ENCODE data around the gene IRS1. TPM values are rescaled to one million over a fixed set of nuclear protein-coding genes. Genes with fewer than 3 reads are reported as not detected.

IRS1 gene
- total RNA-seq, 1 experiment from 2014 or later = 20.9 TPM

DNA sequence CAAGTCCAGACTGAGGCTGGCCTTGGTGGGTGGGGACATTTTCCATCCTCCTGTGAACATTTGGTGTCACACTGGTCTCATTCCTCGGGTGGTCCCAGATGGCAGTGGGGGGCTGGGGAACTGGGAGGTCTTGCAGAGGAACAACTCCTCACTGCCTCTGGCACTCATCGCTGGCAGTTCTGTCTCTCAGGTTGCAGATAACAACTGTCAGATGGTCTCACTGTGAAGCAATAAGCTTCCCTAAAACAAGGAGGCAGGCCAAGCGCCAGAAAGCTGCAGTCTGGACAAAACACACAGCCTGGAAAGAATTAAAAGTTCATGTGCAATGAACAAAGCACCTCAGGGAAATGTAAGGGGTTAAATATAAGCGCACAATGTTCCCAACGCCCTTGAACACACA is 78.1 kb downstream of the IRS1 start:
- Histone ChIP-seq H3K27ac (no peak overlapping the region), H3K36me3 (no peaks in the 10 kb centered on the region), H3K4me3 (no peak overlapping the region), H3K4me1 (peaks cover 4% of the 10 kb centered on the region), H3K9me3 (replicated peaks) (no peaks in the 10 kb centered on the region), H3K27me3 (no peaks in the 10 kb centered on the region)
- DNase-seq = peak in 1 of 2 experiments; percentile 29

DNA sequence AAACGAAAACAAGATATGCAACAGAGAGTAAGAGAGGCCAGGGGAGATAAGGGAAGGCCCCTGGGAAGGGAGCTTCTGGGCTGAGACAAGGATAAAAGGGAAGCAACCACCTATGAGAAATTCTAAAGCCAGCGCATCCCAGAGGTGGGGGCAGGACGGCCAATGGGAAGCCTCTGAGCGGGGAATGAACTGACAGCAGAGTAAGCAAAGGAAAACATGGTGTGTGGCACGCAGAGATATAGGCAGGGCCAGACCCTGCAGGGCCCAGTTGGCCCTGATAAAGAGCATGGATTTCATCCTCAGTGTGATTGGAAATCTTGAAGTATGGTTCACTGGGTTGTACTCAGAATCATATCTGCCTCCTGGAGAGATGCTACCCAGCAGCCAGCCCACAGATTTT is 78.7 kb downstream of the IRS1 start:
- H3K4me1 ChIP-seq = no peaks in the 10 kb centered on the region
- H3K4me3 ChIP-seq = no peak overlapping the region
- H3K27ac ChIP-seq = no peak overlapping the region
- no peaks in the 10 kb centered on the region for H3K27me3 ChIP-seq
- DNase-seq = no peak
- no peaks in the 10 kb centered on the region for H3K36me3 ChIP-seq
- no peaks in the 10 kb centered on the region; the same call in 1 of the 2 replicates for H3K9me3 ChIP-seq (replicated peaks)

DNA sequence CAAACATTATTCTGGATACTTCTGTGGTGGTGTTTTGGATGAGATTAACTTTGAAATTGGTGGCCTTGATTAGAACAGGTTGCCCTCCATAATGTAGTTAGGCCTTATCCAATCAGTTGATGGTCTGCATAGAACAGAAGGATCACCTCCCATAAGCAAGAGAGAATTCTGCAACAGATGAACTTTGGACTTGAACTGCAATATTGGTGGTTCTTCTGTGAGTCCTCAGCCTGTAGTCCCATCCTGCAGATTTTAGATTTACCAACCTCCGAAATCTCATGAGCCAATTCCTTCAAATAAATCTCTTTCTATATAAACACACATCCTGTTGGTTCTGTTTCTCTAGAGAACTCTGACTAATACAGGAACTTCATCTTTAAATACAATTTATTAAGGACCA is 81.9 kb downstream of the IRS1 start:
- Histone ChIP-seq H3K27me3 (no peaks in the 10 kb centered on the region), H3K36me3 (no peaks in the 10 kb centered on the region), H3K4me3 (no peak overlapping the region), H3K27ac (no peak overlapping the region), H3K4me1 (no peaks in the 10 kb centered on the region), H3K9me3 (replicated peaks) (no peaks in the 10 kb centered on the region; the same call in 1 of the 2 replicates)
- DNase-seq = no peak

DNA sequence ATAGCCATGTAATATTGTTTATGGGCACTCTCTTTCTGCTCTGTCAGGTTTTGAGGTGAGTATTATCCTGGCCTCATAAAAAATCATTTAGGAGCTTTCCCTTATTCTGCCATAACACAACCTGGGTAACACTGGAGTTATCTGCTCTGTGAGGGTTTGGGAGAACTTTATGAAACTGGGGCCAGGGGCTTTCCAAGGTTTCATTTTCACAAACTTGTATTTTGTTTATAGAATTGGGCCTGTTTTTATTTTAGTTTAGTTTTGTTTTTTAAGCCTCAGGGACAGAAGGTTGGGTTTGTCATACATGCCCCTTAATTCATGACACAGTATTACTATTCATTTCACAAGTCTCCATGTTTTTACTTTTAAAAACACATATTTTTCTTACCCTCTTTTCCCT is 83.5 kb downstream of the IRS1 start:
- no peaks in the 10 kb centered on the region for H3K36me3 ChIP-seq
- no peak overlapping the region for H3K27ac ChIP-seq
- H3K4me1 ChIP-seq = no peaks in the 10 kb centered on the region
- DNase-seq = no peak
- H3K9me3 ChIP-seq (replicated peaks) = no peaks in the 10 kb centered on the region; the same call in 1 of the 2 replicates
- H3K4me3 ChIP-seq = no peak overlapping the region
- no peaks in the 10 kb centered on the region for H3K27me3 ChIP-seq

DNA sequence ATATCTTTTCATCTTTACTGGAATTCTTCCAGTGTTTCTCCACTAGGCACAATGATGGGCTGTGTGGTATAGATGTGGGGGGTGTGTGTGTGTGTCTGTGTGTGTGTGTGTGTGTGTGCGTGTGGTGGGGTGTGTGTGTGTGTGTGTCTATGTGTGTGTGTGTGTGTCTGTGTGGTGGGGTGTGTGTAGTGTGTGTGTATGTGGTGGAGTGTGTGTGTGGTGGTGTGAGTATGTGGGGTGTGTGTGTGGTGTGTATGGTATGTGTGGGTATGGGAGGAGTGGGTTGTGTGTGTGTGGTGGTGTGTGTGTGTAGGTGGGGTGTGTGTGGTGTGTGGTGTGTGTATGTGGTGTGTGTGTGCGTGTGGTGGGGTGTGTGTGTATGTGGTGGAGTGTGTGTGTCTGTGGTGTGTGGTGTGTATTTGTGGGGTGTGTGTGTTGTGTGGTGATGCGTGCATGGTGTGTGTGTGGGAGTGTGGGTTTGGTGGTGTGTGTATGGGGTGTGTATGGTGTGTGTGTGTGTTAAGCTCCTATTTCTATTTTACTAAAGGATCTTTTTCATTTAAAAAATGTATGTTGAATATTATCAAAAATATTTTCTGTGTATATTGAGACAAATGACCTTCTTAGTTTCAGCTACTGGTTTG is 84.2 kb downstream of the IRS1 start:
- no peaks in the 10 kb centered on the region for H3K27me3 ChIP-seq
- H3K4me1 ChIP-seq = no peaks in the 10 kb centered on the region
- DNase-seq = no peak
- no peaks in the 10 kb centered on the region for H3K36me3 ChIP-seq
- H3K9me3 ChIP-seq (replicated peaks) = no peaks in the 10 kb centered on the region; the same call in 1 of the 2 replicates
- no peak overlapping the region for H3K27ac ChIP-seq
- H3K4me3 ChIP-seq = no peak overlapping the region

DNA sequence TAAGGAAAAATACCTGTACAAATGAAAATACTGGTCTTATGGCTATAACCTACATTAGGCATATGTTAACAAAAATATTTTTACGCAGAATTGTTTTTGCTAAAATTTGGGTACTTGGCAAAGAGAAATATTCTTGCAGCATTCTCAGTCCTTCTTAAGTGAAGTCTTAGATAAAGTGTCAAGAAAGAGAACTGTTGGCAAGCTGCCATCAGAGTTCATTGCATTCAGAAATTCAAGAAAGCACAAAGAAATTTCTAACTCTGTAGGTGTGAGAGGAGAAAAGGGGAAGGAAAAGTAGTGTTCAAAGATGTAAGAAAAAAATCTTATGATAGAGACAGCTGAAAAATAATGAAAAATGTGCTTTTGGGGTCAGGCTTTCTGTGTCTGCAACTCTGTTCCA is 86.7 kb downstream of the IRS1 start:
- no peaks in the 10 kb centered on the region for H3K36me3 ChIP-seq
- DNase-seq = no peak
- H3K4me3 ChIP-seq = no peak overlapping the region
- H3K27ac ChIP-seq = no peak overlapping the region
- H3K4me1 ChIP-seq = no peaks in the 10 kb centered on the region
- no peaks in the 10 kb centered on the region for H3K27me3 ChIP-seq
- H3K9me3 ChIP-seq (replicated peaks) = no peaks in the 10 kb centered on the region; the same call in 1 of the 2 replicates

DNA sequence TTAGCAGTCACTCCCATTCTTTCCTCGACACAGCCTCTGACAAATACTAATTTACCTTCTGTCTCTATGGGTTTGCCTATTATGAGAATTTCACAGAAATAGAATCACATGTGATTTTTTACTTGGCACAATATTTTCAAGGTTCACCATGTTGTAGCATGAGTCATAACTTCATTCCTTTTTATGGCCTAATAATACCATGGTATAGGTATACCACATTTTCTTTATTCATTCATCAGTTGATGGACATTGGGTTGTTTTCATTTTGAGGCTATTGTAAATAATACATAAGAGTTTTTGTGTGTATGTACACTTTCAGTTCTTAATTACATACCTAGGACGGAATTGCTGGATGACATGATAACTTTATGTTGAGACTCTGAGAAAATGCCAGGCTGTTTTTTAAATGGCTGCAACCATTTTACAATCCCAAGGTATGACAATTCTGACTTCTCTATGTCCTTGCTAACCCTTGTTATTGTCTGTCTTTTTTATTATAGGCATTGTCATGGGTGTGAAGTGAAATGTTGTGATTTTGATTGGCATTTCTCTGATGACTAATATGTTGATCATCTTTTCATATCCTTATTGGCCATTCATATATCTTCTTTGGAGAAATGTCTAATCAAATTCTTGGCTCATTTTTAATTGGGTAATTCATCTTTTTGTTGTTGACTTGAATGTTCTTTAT is 87.9 kb downstream of the IRS1 start:
- no peaks in the 10 kb centered on the region for H3K4me1 ChIP-seq
- H3K27ac ChIP-seq = no peak overlapping the region
- H3K4me3 ChIP-seq = no peak overlapping the region
- no peaks in the 10 kb centered on the region for H3K36me3 ChIP-seq
- no peak for DNase-seq
- no peaks in the 10 kb centered on the region; the same call in 1 of the 2 replicates for H3K9me3 ChIP-seq (replicated peaks)
- H3K27me3 ChIP-seq = no peaks in the 10 kb centered on the region

DNA sequence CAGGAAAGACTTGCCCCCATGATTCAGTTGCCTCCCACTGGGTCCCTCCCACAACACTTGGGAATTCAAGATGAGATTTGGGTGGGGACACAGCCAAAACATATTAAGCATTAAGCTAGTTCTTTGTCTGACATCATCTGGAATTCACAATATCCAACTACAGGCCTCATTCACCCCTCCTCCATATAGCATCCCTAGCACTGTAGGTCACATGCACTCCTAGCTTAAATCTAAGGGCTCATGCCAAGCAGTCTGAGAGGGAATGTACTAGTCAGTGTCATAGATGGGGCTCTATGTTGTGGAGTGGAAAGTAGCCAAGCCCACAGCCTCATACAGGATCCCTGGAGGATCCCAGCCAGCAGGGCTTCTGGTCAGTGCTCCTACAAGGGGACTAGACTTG is 92.1 kb downstream of the IRS1 start:
- no peak for DNase-seq
- no peak overlapping the region for H3K4me3 ChIP-seq
- H3K27ac ChIP-seq = no peak overlapping the region
- no peaks in the 10 kb centered on the region for H3K36me3 ChIP-seq
- no peaks in the 10 kb centered on the region for H3K27me3 ChIP-seq
- H3K9me3 ChIP-seq (replicated peaks) = no peaks in the 10 kb centered on the region
- peaks cover 37% of the 10 kb centered on the region for H3K4me1 ChIP-seq

DNA sequence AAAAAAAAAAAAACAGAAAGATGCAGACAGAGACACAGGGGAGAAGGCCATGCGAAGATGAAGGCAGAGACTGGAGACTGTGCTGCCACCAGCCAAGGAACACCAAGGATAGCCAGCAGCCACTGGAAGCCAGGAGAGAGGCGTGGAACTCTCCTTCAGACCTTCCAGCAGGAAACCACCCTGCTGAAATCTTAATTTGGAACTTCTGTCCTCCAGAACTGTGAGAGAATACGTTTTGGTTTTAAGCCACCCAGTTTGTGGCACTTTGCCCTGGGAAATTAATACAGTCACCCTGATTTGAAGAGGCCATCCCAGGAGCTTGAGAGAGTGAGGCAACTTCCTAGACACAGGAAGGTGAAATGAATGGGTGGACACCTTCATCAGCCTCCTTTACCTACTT is 93.7 kb downstream of the IRS1 start:
- peaks cover 53% of the 10 kb centered on the region for H3K4me1 ChIP-seq
- no peak overlapping the region for H3K4me3 ChIP-seq
- DNase-seq = no peak
- no peaks in the 10 kb centered on the region for H3K9me3 ChIP-seq (replicated peaks)
- no peaks in the 10 kb centered on the region for H3K36me3 ChIP-seq
- peak overlapping the region; percentile 84 for H3K27ac ChIP-seq
- H3K27me3 ChIP-seq = no peaks in the 10 kb centered on the region

DNA sequence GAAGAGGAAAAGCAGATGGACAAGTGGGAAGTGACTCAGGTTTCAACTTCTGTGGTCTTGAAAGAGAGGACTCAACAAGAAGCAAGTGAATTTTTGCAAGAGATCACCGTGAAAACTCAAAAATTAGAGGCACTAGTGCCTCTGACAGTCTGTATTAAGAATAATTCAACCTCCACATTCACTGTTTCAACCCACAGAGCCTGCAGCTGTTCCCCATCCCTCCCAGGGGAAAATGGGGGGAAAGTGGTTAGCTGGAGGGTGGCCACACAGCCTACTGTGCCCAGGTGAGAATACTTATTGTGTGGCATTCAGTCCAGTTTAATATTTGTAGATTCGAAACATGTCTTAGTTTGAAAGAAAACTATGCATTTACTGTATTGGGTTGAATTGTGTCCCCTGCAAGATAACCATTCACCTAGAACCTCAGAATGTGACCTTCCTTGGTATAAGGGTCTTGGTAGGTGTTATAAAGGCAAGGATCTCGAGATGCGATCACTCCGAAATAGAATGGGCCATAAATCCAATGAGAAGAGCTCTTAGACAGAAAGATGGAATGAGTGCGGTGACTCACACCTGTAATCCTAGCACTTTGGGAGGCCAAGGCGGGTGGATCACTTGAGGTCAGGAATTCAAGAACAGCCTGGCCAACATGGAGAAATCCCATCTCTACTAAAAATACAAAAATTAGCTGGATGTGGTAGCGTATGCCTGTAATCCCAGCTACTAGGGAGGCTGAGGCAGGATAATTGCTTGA is 94.3 kb downstream of the IRS1 start:
- peak; percentile 89 to 95 for DNase-seq

DNA sequence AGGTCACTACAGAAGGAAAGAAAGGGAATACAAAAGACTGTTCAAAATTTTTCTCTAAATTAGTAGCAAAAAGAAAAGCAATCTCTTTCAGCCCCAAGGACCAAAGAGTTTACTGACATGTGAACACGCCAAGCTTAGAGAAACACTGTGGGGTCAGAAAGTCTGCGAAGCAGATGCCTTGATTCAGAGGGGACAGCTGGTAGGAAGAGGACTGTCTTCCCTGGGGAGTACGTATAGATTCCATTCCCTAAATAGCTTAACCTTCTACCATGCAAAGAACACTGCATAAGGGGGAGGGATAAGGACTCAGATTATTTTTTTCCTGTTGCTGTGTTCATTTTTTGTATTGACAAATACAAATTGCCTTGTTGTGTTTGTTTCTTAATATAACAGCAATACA is 96.1 kb downstream of the IRS1 start:
- peak; percentile 84 to 95 for DNase-seq
- Histone ChIP-seq H3K27me3 (no peaks in the 10 kb centered on the region), H3K27ac (peak overlapping the region; percentile 84)

More for the DNA sequence above, 94.3 kb downstream of the IRS1 start:
- peaks cover 57% of the 10 kb centered on the region for H3K4me1 ChIP-seq
- H3K4me3 ChIP-seq = no peak overlapping the region
- H3K27ac ChIP-seq = peak overlapping the region; percentile 84
- H3K27me3 ChIP-seq = no peaks in the 10 kb centered on the region
- no peaks in the 10 kb centered on the region for H3K36me3 ChIP-seq
- no peaks in the 10 kb centered on the region for H3K9me3 ChIP-seq (replicated peaks)

DNA sequence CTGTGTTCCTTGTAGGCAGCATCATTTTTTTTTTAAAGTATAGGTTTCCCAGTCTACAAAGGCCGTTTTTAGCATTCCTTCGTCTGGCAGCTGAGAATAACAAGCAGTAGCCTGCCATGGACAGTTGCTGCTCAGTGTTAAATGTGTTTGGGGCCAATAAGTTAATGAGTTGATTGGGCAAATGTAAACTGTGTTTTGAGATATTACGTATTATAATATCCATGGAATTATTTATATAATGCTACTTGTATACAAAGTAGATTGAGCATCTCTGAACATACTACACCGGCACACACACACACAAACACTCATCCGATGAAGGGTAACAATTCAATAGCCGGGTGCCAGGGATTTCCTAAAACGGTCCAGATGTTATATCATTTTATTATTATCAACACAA is 97.2 kb downstream of the IRS1 start:
- DNase-seq = peak; percentile 44 to 70
- H3K27ac ChIP-seq = peak overlapping the region; percentile 84
- no peaks in the 10 kb centered on the region for H3K27me3 ChIP-seq
- peaks cover 66% of the 10 kb centered on the region for H3K4me1 ChIP-seq
- H3K9me3 ChIP-seq (replicated peaks) = no peaks in the 10 kb centered on the region
- H3K4me3 ChIP-seq = no peak overlapping the region
- no peaks in the 10 kb centered on the region for H3K36me3 ChIP-seq

More for the DNA sequence above, 96.1 kb downstream of the IRS1 start:
- peaks cover 66% of the 10 kb centered on the region for H3K4me1 ChIP-seq
- no peaks in the 10 kb centered on the region for H3K36me3 ChIP-seq
- H3K9me3 ChIP-seq (replicated peaks) = no peaks in the 10 kb centered on the region
- peak overlapping the region; percentile 22 for H3K4me3 ChIP-seq

DNA sequence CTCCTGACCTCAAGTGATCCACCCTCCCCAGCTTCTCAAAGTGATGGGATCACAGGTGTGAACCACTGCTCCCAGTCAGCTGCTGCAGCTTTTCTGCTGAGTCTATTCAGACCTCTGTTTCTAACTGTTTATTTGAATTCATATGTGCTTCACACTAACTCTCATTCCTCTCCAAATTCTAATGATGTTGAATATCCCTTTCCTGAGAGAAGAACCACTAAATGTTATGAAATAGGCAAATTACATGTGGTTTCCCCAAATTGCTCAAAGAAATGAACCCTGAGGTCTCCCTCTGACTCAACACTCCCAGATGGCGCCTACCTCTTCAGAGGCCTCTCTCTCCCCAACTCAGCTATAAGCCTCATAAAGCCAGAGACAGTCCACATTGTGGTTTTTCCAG is 98.6 kb downstream of the IRS1 start:
- Histone ChIP-seq H3K27me3 (no peaks in the 10 kb centered on the region), H3K4me3 (no peak overlapping the region), H3K4me1 (peaks cover 63% of the 10 kb centered on the region), H3K36me3 (no peaks in the 10 kb centered on the region), H3K27ac (peak overlapping the region; percentile 84), H3K9me3 (replicated peaks) (no peaks in the 10 kb centered on the region)
- DNase-seq = peak; percentile 83 to 93

DNA sequence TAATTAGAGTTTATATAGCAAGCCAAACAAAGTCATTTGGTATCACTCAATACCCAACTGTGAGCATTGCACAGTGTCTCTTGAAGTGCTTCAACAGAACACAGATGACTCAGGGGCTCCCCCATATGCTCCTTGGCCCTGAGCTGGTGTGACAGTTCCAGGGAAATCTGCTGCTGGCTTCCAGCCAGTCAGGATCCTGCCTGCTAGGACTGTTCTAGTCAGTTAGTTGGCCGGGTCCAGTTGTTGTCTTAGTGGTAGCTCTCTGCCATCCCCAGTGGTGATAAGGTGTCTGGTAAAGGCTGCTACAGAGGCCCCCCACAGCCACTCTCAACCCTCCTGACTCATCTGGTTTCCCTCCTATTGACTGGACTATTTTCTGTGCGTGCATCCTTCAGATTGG is 100.3 kb downstream of the IRS1 start:
- Histone ChIP-seq H3K4me3 (no peak overlapping the region), H3K4me1 (peaks cover 45% of the 10 kb centered on the region), H3K9me3 (replicated peaks) (no peaks in the 10 kb centered on the region), H3K27me3 (no peaks in the 10 kb centered on the region), H3K27ac (no peak overlapping the region), H3K36me3 (no peaks in the 10 kb centered on the region)
- DNase-seq = peak; percentile 72 to 80

DNA sequence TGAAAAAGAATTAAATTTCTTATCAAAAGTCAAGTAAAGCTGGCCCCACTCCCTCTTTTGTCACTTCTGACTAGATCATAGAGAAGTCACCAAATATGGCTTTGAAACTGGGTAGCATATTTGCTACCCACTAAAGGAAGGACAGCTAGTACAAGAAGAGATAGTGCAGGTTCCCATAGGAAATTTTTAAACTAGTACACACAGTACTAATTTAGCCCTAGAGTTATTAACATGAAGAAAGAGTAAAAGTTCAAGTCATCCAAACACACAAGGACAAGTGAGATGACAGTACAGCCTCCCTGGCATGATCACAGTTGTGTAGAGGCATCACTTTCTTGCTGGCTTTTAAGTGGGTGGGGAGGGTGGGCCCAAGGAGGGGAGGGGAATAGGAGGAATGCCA is 100.9 kb downstream of the IRS1 start:
- H3K4me3 ChIP-seq = no peak overlapping the region

More for the DNA sequence above, 100.9 kb downstream of the IRS1 start:
- H3K27ac ChIP-seq = no peak overlapping the region
- no peaks in the 10 kb centered on the region for H3K9me3 ChIP-seq (replicated peaks)
- H3K27me3 ChIP-seq = no peaks in the 10 kb centered on the region
- DNase-seq = no peak
- H3K36me3 ChIP-seq = no peaks in the 10 kb centered on the region
- H3K4me1 ChIP-seq = peaks cover 39% of the 10 kb centered on the region
